Fibroblast of pulmonary artery (primary cell): Measurements from ENCODE around the gene ZNF211.

Source experiments
- DNase-seq: peaks from one replicate; pipeline ENCODE4 v3.0.0-alpha.2; 2010; ENCODE audit warnings: low read depth
- H3K4me3 ChIP-seq: replicated peaks from 2 replicates; pipeline ENCODE4 v1.5.1; 2011; ENCODE audit warnings: low read depth, mild to moderate bottlenecking, control low read depth, low read length, moderate library complexity
- CTCF ChIP-seq: IDR thresholded peaks from 2 replicates; pipeline ENCODE4 v1.5.1; 2011; ENCODE audit warnings: mild to moderate bottlenecking, control low read depth, low read length, inconsistent platforms; ENCODE audit errors: missing control alignments

ZNF211 gene

GRCh38 chr19:57637379-57637778, 4.4 kb downstream of the ZNF211 start:
- no peak for TF ChIP-seq CTCF
- no peak overlapping the region for H3K4me3 ChIP-seq
- DNase-seq = no peak

GRCh38 chr19:57641715-57642234, 8.8 kb downstream of the ZNF211 start:
- no peak overlapping the region for H3K4me3 ChIP-seq
- no peak for TF ChIP-seq CTCF
- no peak for DNase-seq

- H3K4me3 ChIP-seq = no peak overlapping the region
- no peak for DNase-seq
- no peak for TF ChIP-seq CTCF
These were observed 9.6 kb downstream of the ZNF211 start for GRCh38 chr19:57642396-57643046.

- TF ChIP-seq CTCF = no peak
- no peak overlapping the region for H3K4me3 ChIP-seq
These were observed 10.8 kb downstream of the ZNF211 start for GRCh38 chr19:57643734-57644133.

GRCh38 chr19:57648331-57649003, 15.5 kb downstream of the ZNF211 start:
- no peak for DNase-seq
- TF ChIP-seq CTCF = no peak
- H3K4me3 ChIP-seq = no peak overlapping the region

More at GRCh38 chr19:57643734-57644133, 10.8 kb downstream of the ZNF211 start:
- no peak for DNase-seq

GRCh38 chr19:57651654-57651996, 18.7 kb downstream of the ZNF211 start:
- TF ChIP-seq CTCF = peak; percentile 16
- H3K4me3 ChIP-seq = no peak overlapping the region
- DNase-seq = no peak
